ENCODE data around the gene OR52B2.
"Not testable (repeated sequence)": the region's sequence is repeated elsewhere in the genome, so short reads cannot be mapped to it uniquely, and the experiment has no call there.

OR52B2 gene

GRCh38 chr11:6199174-6199810 lies 29.2 kb upstream of the OR52B2 start, which contains the start of gene OR52W1:
Gene OR52W1 (plus strand): TSS chr11:6199224. CDS start chr11:6199224, 0 bp downstream.
- Histone ChIP-seq H3K9me3 (ENCODE audit: control insufficient read depth, insufficient read depth, low read length) (no peaks in the 10 kb centered on the region; the same call in 1 of the 2 replicates), H3K9ac (ENCODE audit: low read depth, low read length) (no peak within 1 kb of the TSS), H3K36me3 (ENCODE audit: insufficient read depth, low read length) (no peaks in the 10 kb centered on the region), H3K4me1 (ENCODE audit: insufficient read depth, low read length) (no peaks in the 10 kb centered on the region)

- no peaks in the 10 kb centered on the region for H3K4me1 ChIP-seq (ENCODE audit: insufficient read depth, low read length)
- no peaks in the 10 kb centered on the region for H3K36me3 ChIP-seq (ENCODE audit: insufficient read depth, low read length)
- H3K9me3 ChIP-seq (ENCODE audit: control insufficient read depth, insufficient read depth, low read length): no peaks in the 10 kb centered on the region; the same call in 1 of the 2 replicates
- no peak overlapping the region for H3K9ac ChIP-seq (ENCODE audit: low read depth, low read length)
Observed at GRCh38 chr11:6197466-6198200, 27.5 kb upstream of the OR52B2 start.

GRCh38 chr11:6196396-6196795 lies 26.3 kb upstream of the OR52B2 start:
- Histone ChIP-seq H3K36me3 (ENCODE audit: insufficient read depth, low read length) (no peaks in the 10 kb centered on the region), H3K9ac (ENCODE audit: low read depth, low read length) (no peak overlapping the region), H3K4me1 (ENCODE audit: insufficient read depth, low read length) (no peaks in the 10 kb centered on the region), H3K9me3 (ENCODE audit: control insufficient read depth, insufficient read depth, low read length) (no peaks in the 10 kb centered on the region; the same call in 1 of the 2 replicates)

- Histone ChIP-seq H3K9me3 (ENCODE audit: control insufficient read depth, insufficient read depth, low read length) (no peaks in the 10 kb centered on the region; the same call in 1 of the 2 replicates), H3K9ac (ENCODE audit: low read depth, low read length) (no peak overlapping the region), H3K4me1 (ENCODE audit: insufficient read depth, low read length) (no peaks in the 10 kb centered on the region), H3K36me3 (ENCODE audit: insufficient read depth, low read length) (no peaks in the 10 kb centered on the region)
Observed at GRCh38 chr11:6194065-6194581, 24.0 kb upstream of the OR52B2 start.

GRCh38 chr11:6191742-6192141 lies 21.6 kb upstream of the OR52B2 start:
- Histone ChIP-seq H3K4me1 (ENCODE audit: insufficient read depth, low read length) (no peaks in the 10 kb centered on the region), H3K9me3 (ENCODE audit: control insufficient read depth, insufficient read depth, low read length) (no peaks in the 10 kb centered on the region; the same call in 1 of the 2 replicates), H3K36me3 (ENCODE audit: insufficient read depth, low read length) (no peaks in the 10 kb centered on the region), H3K9ac (ENCODE audit: low read depth, low read length) (no peak overlapping the region)

GRCh38 chr11:6175440-6175839 lies 5.3 kb upstream of the OR52B2 start:
- no peak overlapping the region for H3K9ac ChIP-seq (ENCODE audit: low read depth, low read length)
- no peaks in the 10 kb centered on the region for H3K4me1 ChIP-seq (ENCODE audit: insufficient read depth, low read length)
- no peaks in the 10 kb centered on the region; the same call in 1 of the 2 replicates for H3K9me3 ChIP-seq (ENCODE audit: control insufficient read depth, insufficient read depth, low read length)
- no peaks in the 10 kb centered on the region for H3K36me3 ChIP-seq (ENCODE audit: insufficient read depth, low read length)

- H3K9ac ChIP-seq (ENCODE audit: low read depth, low read length): no peak overlapping the region; the same call in 1 of the 2 replicates
Observed at GRCh38 chr11:6156628-6157359, 13.3 kb downstream of the OR52B2 start.

GRCh38 chr11:6152126-6152525 lies 18.0 kb downstream of the OR52B2 start:
- Histone ChIP-seq H3K4me1 (ENCODE audit: insufficient read depth, low read length) (peaks cover 8% of the 10 kb centered on the region), H3K9ac (ENCODE audit: low read depth, low read length) (no peak overlapping the region), H3K36me3 (ENCODE audit: insufficient read depth, low read length) (no peaks in the 10 kb centered on the region), H3K9me3 (ENCODE audit: control insufficient read depth, insufficient read depth, low read length) (no peaks in the 10 kb centered on the region)

More at GRCh38 chr11:6156628-6157359, 13.3 kb downstream of the OR52B2 start:
- Histone ChIP-seq H3K9me3 (ENCODE audit: control insufficient read depth, insufficient read depth, low read length) (no peaks in the 10 kb centered on the region), H3K36me3 (ENCODE audit: insufficient read depth, low read length) (no peaks in the 10 kb centered on the region), H3K4me1 (ENCODE audit: insufficient read depth, low read length) (peaks cover 12% of the 10 kb centered on the region)

- Histone ChIP-seq H3K9ac (ENCODE audit: low read depth, low read length) (no peak overlapping the region), H3K4me1 (ENCODE audit: insufficient read depth, low read length) (no peaks in the 10 kb centered on the region), H3K36me3 (ENCODE audit: insufficient read depth, low read length) (no peaks in the 10 kb centered on the region), H3K9me3 (ENCODE audit: control insufficient read depth, insufficient read depth, low read length) (no peaks in the 10 kb centered on the region)
Observed at GRCh38 chr11:6151117-6151516, 19.0 kb downstream of the OR52B2 start.

- H3K36me3 ChIP-seq (ENCODE audit: insufficient read depth, low read length); H3K4me1 ChIP-seq (ENCODE audit: insufficient read depth, low read length); H3K9me3 ChIP-seq (ENCODE audit: control insufficient read depth, insufficient read depth, low read length): not testable (repeated sequence)
- peak overlapping the region; percentile 59 for H3K9ac ChIP-seq (ENCODE audit: low read depth, low read length)
Observed at GRCh38 chr11:6143737-6144136, 26.4 kb downstream of the OR52B2 start.

- H3K9me3 ChIP-seq (ENCODE audit: control insufficient read depth, insufficient read depth, low read length): no peaks in the 10 kb centered on the region
- H3K9ac ChIP-seq (ENCODE audit: low read depth, low read length): peak overlapping the region; percentile 59; the same call in 1 of the 2 replicates
- H3K36me3 ChIP-seq (ENCODE audit: insufficient read depth, low read length): no peaks in the 10 kb centered on the region
Observed at GRCh38 chr11:6142936-6143335, 27.2 kb downstream of the OR52B2 start.

GRCh38 chr11:6135936-6136335 lies 34.2 kb downstream of the OR52B2 start:
- H3K4me1 ChIP-seq (ENCODE audit: insufficient read depth, low read length); H3K9me3 ChIP-seq (ENCODE audit: control insufficient read depth, insufficient read depth, low read length); H3K9ac ChIP-seq (ENCODE audit: low read depth, low read length); H3K36me3 ChIP-seq (ENCODE audit: insufficient read depth, low read length): not testable (repeated sequence)

More at GRCh38 chr11:6142936-6143335, 27.2 kb downstream of the OR52B2 start:
- H3K4me1 ChIP-seq (ENCODE audit: insufficient read depth, low read length): no peaks in the 10 kb centered on the region

GRCh38 chr11:6132431-6132830 lies 37.7 kb downstream of the OR52B2 start:
- Histone ChIP-seq H3K9ac (ENCODE audit: low read depth, low read length) (no peak overlapping the region), H3K9me3 (ENCODE audit: control insufficient read depth, insufficient read depth, low read length) (no peaks in the 10 kb centered on the region), H3K36me3 (ENCODE audit: insufficient read depth, low read length) (no peaks in the 10 kb centered on the region), H3K4me1 (ENCODE audit: insufficient read depth, low read length) (no peaks in the 10 kb centered on the region)

- Histone ChIP-seq H3K36me3 (ENCODE audit: insufficient read depth, low read length) (no peaks in the 10 kb centered on the region), H3K9me3 (ENCODE audit: control insufficient read depth, insufficient read depth, low read length) (no peaks in the 10 kb centered on the region), H3K4me1 (ENCODE audit: insufficient read depth, low read length) (no peaks in the 10 kb centered on the region), H3K9ac (ENCODE audit: low read depth, low read length) (no peak overlapping the region)
Observed at GRCh38 chr11:6129635-6130034, 40.5 kb downstream of the OR52B2 start.

Measured in ES-I3 (cell line).